DMS114 treated with DMSO at 0.1 percent for 48 hours (cell line): ENCODE measurements around the gene OR5B12.
"Not testable (repeated sequence)": the region's sequence is repeated elsewhere in the genome, so short reads cannot be mapped to it uniquely, and the experiment has no call there.

Source experiments
- DNase-seq: peaks from one replicate; lab custom pipeline; 2025; ENCODE audit not compliant: unreplicated experiment; lab: John Stamatoyannopoulos, UW

OR5B12 gene

DNA sequence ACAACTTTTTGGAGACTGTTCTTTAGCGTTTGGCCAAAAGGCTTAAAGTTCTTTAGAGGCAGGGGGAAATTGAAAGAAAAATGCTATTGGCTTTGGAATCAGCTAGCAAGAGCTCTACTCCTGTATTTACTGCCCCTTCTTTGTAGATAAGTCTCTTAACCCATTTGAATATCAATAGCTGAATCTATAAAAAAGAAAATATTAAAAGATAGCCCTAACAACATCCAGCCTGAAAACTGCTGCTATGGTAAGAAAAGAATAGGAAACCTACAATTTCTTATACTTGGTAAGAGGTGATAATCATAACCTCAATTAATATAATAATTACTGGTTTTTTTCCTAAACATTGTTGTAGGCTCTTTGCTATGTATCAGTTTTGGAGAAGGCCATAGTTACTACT lies at the start of gene OR5B12:
Gene OR5B12 (minus strand): TSS at position 101 of the 400 bp plus-strand sequence. CDS start 2,085 bp downstream, outside the sequence.
- no peak for DNase-seq

DNA sequence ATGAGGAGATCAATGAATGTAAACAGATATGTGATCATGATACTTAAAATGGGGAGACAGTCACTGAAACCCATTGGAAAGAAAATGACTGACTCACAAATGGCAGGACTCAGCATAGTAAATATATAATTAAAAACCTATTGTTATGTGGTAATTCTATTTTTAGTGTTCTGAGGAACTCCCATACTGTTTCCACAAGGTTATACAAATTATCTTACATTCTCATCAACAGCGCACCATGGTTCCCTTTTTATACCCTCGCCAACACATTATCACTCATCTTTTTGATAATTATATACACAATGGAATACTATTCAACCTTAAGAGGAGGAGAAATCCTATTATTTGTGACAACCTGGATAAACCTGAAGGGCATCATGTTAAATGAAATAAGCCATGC lies 48.8 kb upstream of the OR5B12 start:
- no peak for DNase-seq

DNA sequence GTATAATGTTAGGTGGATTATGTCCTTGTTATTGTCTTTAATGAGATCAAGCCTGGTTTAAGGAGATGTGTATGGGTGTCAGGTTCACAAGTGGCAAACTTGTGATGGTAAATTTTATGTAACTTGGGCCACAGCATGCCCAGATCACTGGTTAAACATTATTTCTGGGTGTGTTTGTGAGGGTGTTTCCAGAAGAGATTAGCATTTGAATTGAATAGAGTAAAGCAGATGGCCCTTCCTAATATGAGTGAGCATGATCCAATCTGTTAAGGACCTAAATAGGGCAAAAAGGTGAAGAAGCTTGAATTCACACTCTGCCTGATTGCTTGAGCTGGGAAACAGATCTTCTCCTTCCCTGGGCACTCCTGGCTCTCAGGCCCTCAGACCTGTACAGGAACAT lies 45.1 kb upstream of the OR5B12 start:
- DNase-seq = no peak

GRCh38 chr11:58485961-58486360 lies 43.9 kb upstream of the OR5B12 start:
- no peak for DNase-seq

DNA sequence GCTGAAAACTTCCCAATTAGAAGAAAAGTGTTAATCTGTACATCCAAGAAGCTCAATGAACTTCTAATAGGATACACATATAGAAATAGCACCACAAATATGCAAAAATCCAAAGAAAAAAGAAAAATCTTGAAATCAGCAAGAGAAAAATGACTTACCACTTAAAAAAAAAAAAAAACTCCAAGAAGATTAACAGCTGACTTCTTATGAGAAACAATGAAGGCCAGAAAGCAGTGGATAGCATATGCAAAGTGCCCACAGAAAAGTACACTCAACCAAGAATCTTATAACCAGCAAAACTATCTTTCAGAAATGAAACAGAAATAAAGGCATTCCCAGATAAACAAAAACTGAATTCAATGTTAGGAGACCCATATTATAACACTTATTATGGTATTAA lies 29.9 kb upstream of the OR5B12 start:
- DNase-seq = no peak

- no peak for DNase-seq
Observed at GRCh38 chr11:58466293-58466692, 24.3 kb upstream of the OR5B12 start.

DNA sequence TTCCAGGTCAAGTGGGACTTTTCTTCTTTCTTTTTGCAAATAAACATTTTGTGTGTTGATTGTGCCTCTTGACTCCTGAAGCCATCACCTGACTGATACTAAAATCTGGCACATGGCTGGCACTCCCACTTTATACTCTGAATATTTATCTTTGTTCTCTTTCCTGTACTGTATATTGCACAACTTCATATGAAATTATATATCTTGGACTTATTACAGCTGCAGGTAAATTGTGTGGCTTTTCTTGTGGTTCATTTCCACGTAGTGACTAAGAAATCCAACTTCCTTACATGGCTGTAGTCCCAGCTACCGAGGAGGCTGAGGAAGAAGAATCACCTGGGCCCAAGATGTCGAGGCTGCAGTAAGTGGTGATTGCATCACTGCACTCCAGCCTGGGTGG lies 23.7 kb upstream of the OR5B12 start:
- no peak for DNase-seq

GRCh38 chr11:58451585-58451984 lies 9.5 kb upstream of the OR5B12 start:
- DNase-seq = no peak

DNA sequence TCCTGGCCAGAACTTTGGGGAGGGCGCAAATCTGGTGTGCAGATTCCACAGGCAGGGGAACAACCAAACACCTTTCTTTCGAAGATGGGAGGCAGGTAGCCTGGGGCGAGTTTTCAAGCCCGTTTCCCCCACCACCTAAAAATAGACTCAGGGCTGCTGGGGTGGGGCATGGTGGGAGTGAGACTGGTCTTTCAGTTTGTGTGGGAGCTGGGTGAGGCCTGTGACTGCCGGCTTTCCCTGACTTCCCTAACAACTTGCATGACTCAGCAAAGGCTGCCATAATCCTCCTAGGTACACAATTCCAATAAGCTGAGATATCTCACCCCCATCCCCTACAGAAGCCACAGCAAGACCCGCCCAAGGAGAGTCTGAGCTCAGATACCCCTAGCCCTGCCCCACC lies 4.3 kb upstream of the OR5B12 start:
- DNase-seq = no peak

- DNase-seq = no peak
Observed at GRCh38 chr11:58444300-58444699, 2.3 kb upstream of the OR5B12 start.

DNA sequence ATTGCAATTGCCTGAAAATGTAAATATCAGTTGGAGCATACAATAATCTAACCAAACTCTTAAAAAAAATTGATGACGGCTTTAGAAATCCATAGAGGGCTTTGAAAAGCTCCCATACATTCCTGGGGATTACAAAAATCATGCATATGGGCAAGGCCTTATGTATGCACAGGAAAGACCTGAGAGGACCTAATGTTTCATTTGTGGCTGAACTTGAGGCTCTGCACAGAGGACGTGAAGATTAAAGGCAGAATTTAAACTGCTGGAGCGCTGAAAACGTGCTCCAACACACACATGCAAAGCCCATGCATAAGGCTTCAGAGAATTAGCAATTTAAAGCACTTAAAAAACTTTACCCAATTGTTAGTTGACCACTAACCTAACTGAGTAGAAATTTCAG lies 3.5 kb downstream of the OR5B12 start:
- DNase-seq = no peak

GRCh38 chr11:58434217-58434616 lies 7.8 kb downstream of the OR5B12 start:
- no peak for DNase-seq

- DNase-seq = no peak
Observed at GRCh38 chr11:58433638-58434203, 8.3 kb downstream of the OR5B12 start.

DNA sequence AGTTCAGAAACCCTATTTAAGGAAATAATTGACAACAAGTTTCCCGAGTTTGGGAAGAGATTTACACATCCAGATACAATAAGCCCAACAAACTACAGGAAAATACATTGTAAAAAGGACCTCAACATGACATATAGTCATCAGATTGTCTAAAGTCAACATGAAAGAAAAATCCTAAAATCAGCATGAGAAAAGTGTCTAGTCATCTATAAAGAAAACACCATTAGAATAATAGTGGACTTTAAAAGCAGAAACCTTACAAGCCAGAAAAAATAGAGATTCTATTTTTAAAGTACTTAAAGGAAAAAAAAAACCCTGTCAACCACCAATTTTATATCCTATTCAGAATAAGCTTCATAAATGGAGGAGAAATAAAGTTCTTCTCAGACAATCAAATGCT lies 12.8 kb downstream of the OR5B12 start:
- DNase-seq = no peak

- DNase-seq = no peak
Observed at GRCh38 chr11:58428021-58428420, 14.0 kb downstream of the OR5B12 start, which contains the start of gene OR5B2. OR5B2 (minus strand) TSS chr11:58428121; CDS start chr11:58423261, 4,860 bp downstream.

GRCh38 chr11:58406774-58407173 lies 35.3 kb downstream of the OR5B12 start, which contains the start of gene OR5B3:
OR5B3 (minus strand) TSS chr11:58406874; CDS start chr11:58403409, 3,465 bp downstream.
- DNase-seq = no peak

DNA sequence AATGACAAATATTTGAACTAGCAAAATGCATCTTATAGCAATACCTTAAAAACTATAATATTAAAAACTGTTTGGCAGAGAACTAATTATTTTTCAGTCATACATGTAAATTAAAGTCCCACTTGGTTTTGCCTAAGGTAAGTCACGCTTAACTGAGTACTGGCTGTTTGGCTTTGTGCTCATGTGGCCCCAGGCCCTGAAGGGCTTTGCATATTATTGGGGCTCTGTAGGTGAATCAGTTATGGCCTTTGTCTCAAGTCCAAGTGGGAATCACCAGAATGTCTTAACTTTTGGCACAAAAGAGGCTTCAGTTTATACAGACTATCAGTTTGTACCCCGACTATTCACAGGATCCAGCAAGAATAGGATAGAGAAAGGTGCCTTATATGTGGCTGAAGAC lies 42.4 kb downstream of the OR5B12 start:
- DNase-seq = not testable (repeated sequence)

DNA sequence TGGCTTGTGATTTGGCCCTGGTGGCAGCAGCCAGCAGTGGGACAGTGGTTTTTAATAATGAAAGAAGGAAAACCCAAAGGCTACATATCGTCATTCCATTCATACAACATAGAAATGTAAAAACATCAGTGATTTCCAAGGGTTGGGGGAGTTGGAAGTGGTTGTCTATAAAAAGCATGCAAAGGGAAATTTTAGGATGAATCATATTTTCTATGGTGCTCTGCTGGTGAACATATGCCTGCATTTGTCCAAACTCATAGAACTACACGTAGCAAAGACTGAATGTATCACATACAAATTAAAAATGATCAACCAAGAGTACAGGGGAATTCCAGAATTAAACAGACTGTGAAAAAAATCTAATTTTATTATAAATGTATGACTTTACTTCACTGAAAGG lies 46.5 kb downstream of the OR5B12 start:
- DNase-seq = no peak

- no peak for DNase-seq
Observed at GRCh38 chr11:58394195-58394594, 47.8 kb downstream of the OR5B12 start.

DNA sequence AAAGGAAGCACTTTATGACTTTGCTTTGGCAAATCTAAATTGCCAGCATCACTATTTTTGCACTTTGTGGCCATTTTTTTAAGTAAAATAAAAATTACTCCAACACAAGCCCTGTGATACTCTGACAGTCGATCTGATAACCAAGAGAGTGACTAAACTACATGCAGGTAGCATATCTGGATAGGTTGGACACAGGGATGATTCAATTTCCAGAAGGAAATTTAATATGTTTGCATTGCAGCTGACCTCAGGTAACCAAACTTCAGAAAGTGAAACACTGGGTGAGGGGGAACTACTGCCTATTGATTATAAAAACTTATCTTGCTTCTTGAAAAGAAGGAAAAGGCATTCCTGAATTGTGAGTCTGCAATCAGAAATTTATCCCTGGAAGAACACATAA lies 49.3 kb downstream of the OR5B12 start:
- no peak for DNase-seq

DNA sequence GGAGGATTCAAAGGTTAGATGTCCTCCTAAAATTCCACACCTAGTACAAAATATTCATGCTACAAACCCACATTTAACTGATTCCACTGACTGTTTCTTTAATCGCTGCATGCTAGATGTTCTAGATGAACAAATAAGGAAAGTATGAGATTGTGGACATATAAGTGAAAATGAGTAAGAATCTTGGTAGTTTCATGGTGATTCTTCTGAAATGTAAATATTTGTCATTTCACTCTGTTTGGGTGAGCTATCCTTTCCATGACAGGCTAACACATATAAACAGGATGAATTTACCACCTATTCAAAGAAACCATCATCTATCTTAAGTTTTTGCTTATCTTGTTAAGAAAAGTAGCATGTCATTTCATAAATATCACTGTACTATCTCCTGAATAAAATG lies 50.2 kb downstream of the OR5B12 start:
- DNase-seq = no peak

DNA sequence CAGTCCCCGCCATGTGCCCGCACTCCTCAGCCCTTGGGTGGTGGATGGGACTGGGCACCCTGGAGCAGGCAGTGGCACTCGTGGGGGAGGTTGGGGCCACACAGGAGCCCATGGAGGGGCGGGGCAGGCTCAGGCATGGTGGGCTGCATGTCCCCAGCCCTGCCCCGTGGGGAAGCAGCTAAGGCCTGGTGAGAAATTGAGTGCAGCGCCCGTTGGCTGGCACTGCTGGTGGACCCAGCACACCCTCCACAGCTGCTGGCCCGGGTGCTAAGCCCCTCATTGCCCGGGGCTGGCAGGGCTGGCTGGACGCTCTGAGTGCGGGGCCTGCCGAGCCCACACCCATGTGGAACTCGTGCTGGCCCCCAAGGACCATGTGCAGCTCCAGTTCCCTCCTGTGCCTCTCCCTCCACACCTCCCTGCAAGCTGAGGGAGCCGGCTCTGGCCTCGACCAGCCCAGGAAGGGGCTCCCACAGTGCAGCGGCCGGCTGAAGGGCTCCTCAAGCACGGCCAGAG lies 51.4 kb downstream of the OR5B12 start:
- no peak for DNase-seq
